NB4 (cell line): ENCODE measurements around the gene ZNF133.

Experiments
- MYC ChIP-seq: IDR thresholded peaks from 2 replicates; pipeline ENCODE4 v1.6.1; 2011; ENCODE audit warnings: low read depth, low read length
- POLR2A ChIP-seq: IDR thresholded peaks from 2 replicates; pipeline ENCODE4 v1.6.1; 2011; ENCODE audit warnings: mild to moderate bottlenecking; ENCODE audit not compliant: insufficient read length; ENCODE audit errors: extremely low read depth
- TF ChIP-seq, protein P1 (sequence below): IDR thresholded peaks from one replicate; pipeline ENCODE4 v1.5.1; 2012; ENCODE audit warnings: low read depth, low read length

- TF ChIP-seq, protein P1, sequence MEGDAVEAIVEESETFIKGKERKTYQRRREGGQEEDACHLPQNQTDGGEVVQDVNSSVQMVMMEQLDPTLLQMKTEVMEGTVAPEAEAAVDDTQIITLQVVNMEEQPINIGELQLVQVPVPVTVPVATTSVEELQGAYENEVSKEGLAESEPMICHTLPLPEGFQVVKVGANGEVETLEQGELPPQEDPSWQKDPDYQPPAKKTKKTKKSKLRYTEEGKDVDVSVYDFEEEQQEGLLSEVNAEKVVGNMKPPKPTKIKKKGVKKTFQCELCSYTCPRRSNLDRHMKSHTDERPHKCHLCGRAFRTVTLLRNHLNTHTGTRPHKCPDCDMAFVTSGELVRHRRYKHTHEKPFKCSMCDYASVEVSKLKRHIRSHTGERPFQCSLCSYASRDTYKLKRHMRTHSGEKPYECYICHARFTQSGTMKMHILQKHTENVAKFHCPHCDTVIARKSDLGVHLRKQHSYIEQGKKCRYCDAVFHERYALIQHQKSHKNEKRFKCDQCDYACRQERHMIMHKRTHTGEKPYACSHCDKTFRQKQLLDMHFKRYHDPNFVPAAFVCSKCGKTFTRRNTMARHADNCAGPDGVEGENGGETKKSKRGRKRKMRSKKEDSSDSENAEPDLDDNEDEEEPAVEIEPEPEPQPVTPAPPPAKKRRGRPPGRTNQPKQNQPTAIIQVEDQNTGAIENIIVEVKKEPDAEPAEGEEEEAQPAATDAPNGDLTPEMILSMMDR, result no peak
- no peak for TF ChIP-seq POLR2A
- TF ChIP-seq MYC, result no peak
These were observed 22.0 kb upstream of the ZNF133 start for GRCh38 chr20:18266282-18266681.
